Endodermal cell (in vitro differentiated cells): ENCODE data around the gene DNAJB12. TPM values are rescaled to one million over a fixed set of nuclear protein-coding genes. Genes with fewer than 3 reads are reported as not detected.

Experiments used
- DNase-seq: peaks from one replicate; pipeline ENCODE4 v3.0.0-alpha.2; 2017
- H3K27ac ChIP-seq: 2 replicates; pipeline ENCODE4 v1.5.1; 2013; ENCODE audit warnings: mild to moderate bottlenecking, low read depth, low read length, moderate library complexity
- H3K27me3 ChIP-seq: 2 replicates; pipeline ENCODE4 v1.6.1; 2013; ENCODE audit warnings: mild to moderate bottlenecking, low read length, moderate library complexity; ENCODE audit not compliant: insufficient read depth, control insufficient read depth, poor library complexity, severe bottlenecking
- H3K36me3 ChIP-seq: 2 replicates; pipeline ENCODE4 v1.7.0; 2013; ENCODE audit warnings: mild to moderate bottlenecking, low read length, moderate library complexity; ENCODE audit not compliant: control insufficient read depth, insufficient read depth
- H3K4me1 ChIP-seq: one replicate; pipeline ENCODE4 v1.7.0; 2013; ENCODE audit warnings: low read length; ENCODE audit not compliant: control insufficient read depth, insufficient read depth
- H3K4me3 ChIP-seq: 2 replicates; pipeline ENCODE4 v1.5.1; 2013; ENCODE audit warnings: mild to moderate bottlenecking, low read length, moderate library complexity
- H3K9ac ChIP-seq: 2 replicates; pipeline ENCODE4 v1.6.1; 2013; ENCODE audit warnings: mild to moderate bottlenecking, low read length, moderate library complexity; ENCODE audit not compliant: poor library complexity, severe bottlenecking; ENCODE audit errors: extremely low read depth
- H3K9me3 ChIP-seq: 2 replicates; pipeline ENCODE4 v1.6.1; 2013; ENCODE audit warnings: mild to moderate bottlenecking, low read length, moderate library complexity; ENCODE audit not compliant: control insufficient read depth
- H3K27ac Mint-ChIP-seq: 2 replicates; pipeline ENCODE4 v1.8.0; 2020; ENCODE audit warnings: mixed read lengths
- H3K27me3 Mint-ChIP-seq: 2 replicates; pipeline ENCODE4 v1.8.0; 2021; ENCODE audit warnings: mild to moderate bottlenecking, mixed read lengths; ENCODE audit not compliant: insufficient read depth
- H3K36me3 Mint-ChIP-seq: 2 replicates; pipeline ENCODE4 v1.8.0; 2020; ENCODE audit warnings: low read depth, mixed read lengths
- H3K4me1 Mint-ChIP-seq: 2 replicates; pipeline ENCODE4 v1.8.0; 2020; ENCODE audit warnings: mixed read lengths
- H3K4me3 Mint-ChIP-seq: 2 replicates; pipeline ENCODE4 v1.8.0; 2020; ENCODE audit warnings: mild to moderate bottlenecking, moderate library complexity, mixed read lengths
- H3K9me3 Mint-ChIP-seq: 2 replicates; pipeline ENCODE4 v1.8.0; 2020; ENCODE audit warnings: mild to moderate bottlenecking, mixed read lengths
- CTCF ChIP-seq: fragments of 200-600 bp; sonication (generic); conservative IDR thresholded peaks from 2 replicates; pipeline ENCODE4 v1.5.0; 2021; ENCODE audit warnings: antibody characterized with exemption, mild to moderate bottlenecking
- WGBS, 2 experiments: methylation state at CpG; one replicate each; pipeline versions ENCODE4 v1.1.5 to v1.1.7; 2013; ENCODE audit warnings: missing lambda C conversion rate in 2 of 2, mixed read lengths in 1 of 2; ENCODE audit not compliant: insufficient coverage in 1 of 2, insufficient read length in 1 of 2; 5-methylcytosine and 5-hydroxymethylcytosine counted together
- total RNA-seq, 2 donors: library from RNA; stranded (reverse); fragmentation: NEBNext Ultra II Directional in 1 of 2; extraction: Animal tissue kit (Norgen Biotek cat#: 25700) in 1 of 2; gene quantifications; 2 replicates in 1 of 2; 3 replicates in 1 of 2; pipeline ENCODE4 v1.2.1, GENCODE V29; 2021

The DNAJB12 gene
- total RNA-seq, 2 donors from 2014 or later = 22.6 to 27.5 TPM

- no peak overlapping the region for H3K4me3 Mint-ChIP-seq
- Histone ChIP-seq H3K27ac (no peak overlapping the region), H3K36me3 (peaks cover 5% of the 10 kb centered on the region), H3K27me3 (no peaks in the 10 kb centered on the region), H3K9me3 (no peaks in the 10 kb centered on the region), H3K4me1 (no peaks in the 10 kb centered on the region), H3K4me3 (no peak overlapping the region), H3K9ac (no peak overlapping the region)
- H3K9me3 Mint-ChIP-seq = peaks cover 7% of the 10 kb centered on the region
- no peaks in the 10 kb centered on the region for H3K27me3 Mint-ChIP-seq
- TF ChIP-seq CTCF = no peak
- peaks cover 5% of the 10 kb centered on the region for H3K36me3 Mint-ChIP-seq
- H3K27ac Mint-ChIP-seq = no peak overlapping the region
- H3K4me1 Mint-ChIP-seq = peaks cover 3% of the 10 kb centered on the region
- WGBS, 2 experiments = 94 to 95% methylated on average over 2 of the region's 2 CpGs
- DNase-seq = no peak
These were observed 36.0 kb upstream of the DNAJB12 start for GRCh38 chr10:72390764-72391163.

GRCh38 chr10:72389716-72390115, 35.0 kb upstream of the DNAJB12 start:
- Mint-ChIP-seq H3K4me1 (peaks cover 6% of the 10 kb centered on the region), H3K27me3 (no peaks in the 10 kb centered on the region), H3K36me3 (peaks cover 2% of the 10 kb centered on the region), H3K9me3 (no peaks in the 10 kb centered on the region), H3K27ac (no peak overlapping the region), H3K4me3 (no peak overlapping the region)
- Histone ChIP-seq H3K27me3 (no peaks in the 10 kb centered on the region), H3K9me3 (no peaks in the 10 kb centered on the region), H3K9ac (no peak overlapping the region), H3K27ac (no peak overlapping the region), H3K4me3 (no peak overlapping the region), H3K4me1 (no peaks in the 10 kb centered on the region), H3K36me3 (peaks cover 5% of the 10 kb centered on the region)
- 93 to 100% methylated on average over 5 of the region's 5 CpGs for WGBS, 2 experiments
- no peak for DNase-seq
- no peak for TF ChIP-seq CTCF

DNA sequence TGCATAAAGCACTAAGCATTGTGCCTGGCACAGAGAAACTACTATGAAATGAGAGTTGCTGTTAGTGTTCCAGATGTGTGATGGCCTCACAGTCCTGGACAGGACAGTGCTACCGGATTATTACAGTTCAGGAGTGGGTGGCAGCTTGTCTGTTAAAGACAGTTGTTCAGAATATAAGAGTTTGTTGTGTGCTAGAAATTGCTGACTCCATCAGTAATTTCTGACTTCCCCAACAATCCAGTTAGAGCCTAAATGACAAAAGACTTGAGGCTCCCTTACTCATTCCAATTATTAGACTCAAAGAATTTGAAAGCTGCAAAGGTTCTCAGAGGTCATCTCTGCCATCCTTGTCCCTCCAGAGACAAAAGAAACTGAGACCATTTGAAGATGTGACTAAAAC, 34.3 kb upstream of the DNAJB12 start:
- DNase-seq = no peak
- no peaks in the 10 kb centered on the region for H3K9me3 ChIP-seq
- H3K4me1 ChIP-seq = no peaks in the 10 kb centered on the region
- Mint-ChIP-seq H3K27ac (no peak overlapping the region), H3K4me1 (peaks cover 6% of the 10 kb centered on the region), H3K27me3 (no peaks in the 10 kb centered on the region), H3K4me3 (no peak overlapping the region), H3K9me3 (no peaks in the 10 kb centered on the region), H3K36me3 (no peaks in the 10 kb centered on the region)
- TF ChIP-seq CTCF = no peak
- H3K36me3 ChIP-seq = peaks cover 5% of the 10 kb centered on the region
- H3K27me3 ChIP-seq = no peaks in the 10 kb centered on the region
- H3K27ac ChIP-seq = no peak overlapping the region
- H3K9ac ChIP-seq = no peak overlapping the region
- WGBS, 2 experiments = 100% methylated on average over 1 of the region's 1 CpG
- H3K4me3 ChIP-seq = no peak overlapping the region
